Fibroblast of lung (primary cell): Measurements from ENCODE around the gene PTX4.

ENCODE experiments used
- EZH2 ChIP-seq: IDR thresholded peaks from 2 replicates; pipeline ENCODE4 v1.5.1; 2012; ENCODE audit warnings: low read length, control low read depth, mild to moderate bottlenecking; ENCODE audit errors: missing control alignments
- TF ChIP-seq, protein P1 (sequence below), 2 donors: IDR thresholded peaks in 1 of 2; conservative IDR thresholded peaks in 1 of 2; 1 replicate in 1 of 2; 2 replicates in 1 of 2; pipeline ENCODE4 v1.5.1; 2011 to 2012; ENCODE audit warnings: low read length in 2 of 2, control low read depth in 1 of 2, inconsistent platforms in 1 of 2, low read depth in 1 of 2, mild to moderate bottlenecking in 1 of 2

DNA sequence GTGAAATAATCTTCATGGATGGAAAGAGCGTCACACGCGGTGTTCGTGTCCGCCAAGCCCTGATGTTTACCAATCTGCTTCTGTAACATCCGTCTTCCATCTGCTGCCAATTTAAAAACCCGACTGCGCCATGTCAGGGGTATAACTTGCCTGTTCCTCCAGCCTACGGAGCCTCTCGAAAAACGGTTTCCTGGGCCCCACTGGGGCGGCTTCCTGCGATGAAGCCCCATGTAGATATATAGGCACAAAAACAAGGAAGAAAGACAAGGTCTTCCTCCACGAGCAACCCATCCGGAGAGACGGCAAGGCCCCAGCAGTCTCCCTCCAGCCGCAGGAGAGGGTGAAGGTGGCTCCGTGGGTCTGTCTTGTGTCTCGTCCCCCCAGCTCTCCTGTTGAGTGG, at the start of gene PTX4:
- no peak for TF ChIP-seq EZH2
- TF ChIP-seq, protein P1, sequence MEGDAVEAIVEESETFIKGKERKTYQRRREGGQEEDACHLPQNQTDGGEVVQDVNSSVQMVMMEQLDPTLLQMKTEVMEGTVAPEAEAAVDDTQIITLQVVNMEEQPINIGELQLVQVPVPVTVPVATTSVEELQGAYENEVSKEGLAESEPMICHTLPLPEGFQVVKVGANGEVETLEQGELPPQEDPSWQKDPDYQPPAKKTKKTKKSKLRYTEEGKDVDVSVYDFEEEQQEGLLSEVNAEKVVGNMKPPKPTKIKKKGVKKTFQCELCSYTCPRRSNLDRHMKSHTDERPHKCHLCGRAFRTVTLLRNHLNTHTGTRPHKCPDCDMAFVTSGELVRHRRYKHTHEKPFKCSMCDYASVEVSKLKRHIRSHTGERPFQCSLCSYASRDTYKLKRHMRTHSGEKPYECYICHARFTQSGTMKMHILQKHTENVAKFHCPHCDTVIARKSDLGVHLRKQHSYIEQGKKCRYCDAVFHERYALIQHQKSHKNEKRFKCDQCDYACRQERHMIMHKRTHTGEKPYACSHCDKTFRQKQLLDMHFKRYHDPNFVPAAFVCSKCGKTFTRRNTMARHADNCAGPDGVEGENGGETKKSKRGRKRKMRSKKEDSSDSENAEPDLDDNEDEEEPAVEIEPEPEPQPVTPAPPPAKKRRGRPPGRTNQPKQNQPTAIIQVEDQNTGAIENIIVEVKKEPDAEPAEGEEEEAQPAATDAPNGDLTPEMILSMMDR (conservative IDR thresholded peaks at IDR 0.05 in 1 of 2, IDR thresholded peaks at IDR 0.05 in 1 of 2; ENCODE audit: low read depth in 1 of 2, low read length in 2 of 2), result no peak
